SU-DHL-6 (cell line): ENCODE data around the gene TBC1D21.

Source experiments
- EZH2phosphoT487 ChIP-seq: fragments of 200-600 bp; sonication (generic), shearing (Covaris generic); conservative IDR thresholded peaks from 2 replicates; pipeline ENCODE4 v1.6.1; 2018; ENCODE audit warnings: mild to moderate bottlenecking, antibody characterized with exemption, low read length, moderate library complexity, mixed read lengths
- TF ChIP-seq, protein P1 (sequence below): fragments of 200-600 bp; sonication (generic); IDR thresholded peaks from one replicate; pipeline ENCODE4 v1.5.1; 2017; ENCODE audit warnings: antibody characterized with exemption, mild to moderate bottlenecking, low read length, moderate library complexity; ENCODE audit not compliant: insufficient read depth, poor library complexity, severe bottlenecking

GRCh38 chr15:73923488-73924164 is 50.3 kb downstream of the TBC1D21 start:
- TF ChIP-seq, protein P1, sequence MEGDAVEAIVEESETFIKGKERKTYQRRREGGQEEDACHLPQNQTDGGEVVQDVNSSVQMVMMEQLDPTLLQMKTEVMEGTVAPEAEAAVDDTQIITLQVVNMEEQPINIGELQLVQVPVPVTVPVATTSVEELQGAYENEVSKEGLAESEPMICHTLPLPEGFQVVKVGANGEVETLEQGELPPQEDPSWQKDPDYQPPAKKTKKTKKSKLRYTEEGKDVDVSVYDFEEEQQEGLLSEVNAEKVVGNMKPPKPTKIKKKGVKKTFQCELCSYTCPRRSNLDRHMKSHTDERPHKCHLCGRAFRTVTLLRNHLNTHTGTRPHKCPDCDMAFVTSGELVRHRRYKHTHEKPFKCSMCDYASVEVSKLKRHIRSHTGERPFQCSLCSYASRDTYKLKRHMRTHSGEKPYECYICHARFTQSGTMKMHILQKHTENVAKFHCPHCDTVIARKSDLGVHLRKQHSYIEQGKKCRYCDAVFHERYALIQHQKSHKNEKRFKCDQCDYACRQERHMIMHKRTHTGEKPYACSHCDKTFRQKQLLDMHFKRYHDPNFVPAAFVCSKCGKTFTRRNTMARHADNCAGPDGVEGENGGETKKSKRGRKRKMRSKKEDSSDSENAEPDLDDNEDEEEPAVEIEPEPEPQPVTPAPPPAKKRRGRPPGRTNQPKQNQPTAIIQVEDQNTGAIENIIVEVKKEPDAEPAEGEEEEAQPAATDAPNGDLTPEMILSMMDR = no peak
- TF ChIP-seq EZH2phosphoT487 = no peak
